ENCODE results near the gene PHF13.

DNA sequence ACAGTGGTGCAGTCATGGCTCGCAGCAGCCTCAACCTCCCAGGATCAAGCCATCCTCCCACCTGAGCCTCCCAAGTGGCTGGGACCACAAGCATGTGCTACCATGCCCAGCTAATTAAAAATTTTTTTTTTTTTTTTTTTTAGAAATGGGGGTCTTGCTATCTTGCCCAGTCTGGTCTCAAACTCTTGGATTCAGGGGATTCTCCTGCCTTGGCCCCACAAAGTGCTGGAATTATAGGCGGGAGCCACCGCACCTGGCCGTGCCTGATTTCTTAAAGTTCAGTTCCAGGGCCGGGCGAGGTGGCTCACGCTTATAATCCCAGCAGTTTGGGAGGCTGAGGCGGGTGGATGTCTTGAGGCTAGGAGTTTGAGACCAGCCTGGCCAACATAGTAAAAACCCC, 17.5 kb downstream of the PHF13 start:
- TF ChIP-seq, protein P1, sequence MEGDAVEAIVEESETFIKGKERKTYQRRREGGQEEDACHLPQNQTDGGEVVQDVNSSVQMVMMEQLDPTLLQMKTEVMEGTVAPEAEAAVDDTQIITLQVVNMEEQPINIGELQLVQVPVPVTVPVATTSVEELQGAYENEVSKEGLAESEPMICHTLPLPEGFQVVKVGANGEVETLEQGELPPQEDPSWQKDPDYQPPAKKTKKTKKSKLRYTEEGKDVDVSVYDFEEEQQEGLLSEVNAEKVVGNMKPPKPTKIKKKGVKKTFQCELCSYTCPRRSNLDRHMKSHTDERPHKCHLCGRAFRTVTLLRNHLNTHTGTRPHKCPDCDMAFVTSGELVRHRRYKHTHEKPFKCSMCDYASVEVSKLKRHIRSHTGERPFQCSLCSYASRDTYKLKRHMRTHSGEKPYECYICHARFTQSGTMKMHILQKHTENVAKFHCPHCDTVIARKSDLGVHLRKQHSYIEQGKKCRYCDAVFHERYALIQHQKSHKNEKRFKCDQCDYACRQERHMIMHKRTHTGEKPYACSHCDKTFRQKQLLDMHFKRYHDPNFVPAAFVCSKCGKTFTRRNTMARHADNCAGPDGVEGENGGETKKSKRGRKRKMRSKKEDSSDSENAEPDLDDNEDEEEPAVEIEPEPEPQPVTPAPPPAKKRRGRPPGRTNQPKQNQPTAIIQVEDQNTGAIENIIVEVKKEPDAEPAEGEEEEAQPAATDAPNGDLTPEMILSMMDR (IDR thresholded peaks at IDR 0.05) = no peak
- no peak for TF ChIP-seq ESRRA (IDR thresholded peaks at IDR 0.05; ENCODE audit: borderline replicate concordance, low read length)
- no peak for TF ChIP-seq POLR2A (IDR thresholded peaks at IDR 0.05; ENCODE audit: low read length)
- TF ChIP-seq RNF2 (IDR thresholded peaks at IDR 0.05; ENCODE audit: borderline replicate concordance, low read depth) = no peak
- TF ChIP-seq, protein P2, sequence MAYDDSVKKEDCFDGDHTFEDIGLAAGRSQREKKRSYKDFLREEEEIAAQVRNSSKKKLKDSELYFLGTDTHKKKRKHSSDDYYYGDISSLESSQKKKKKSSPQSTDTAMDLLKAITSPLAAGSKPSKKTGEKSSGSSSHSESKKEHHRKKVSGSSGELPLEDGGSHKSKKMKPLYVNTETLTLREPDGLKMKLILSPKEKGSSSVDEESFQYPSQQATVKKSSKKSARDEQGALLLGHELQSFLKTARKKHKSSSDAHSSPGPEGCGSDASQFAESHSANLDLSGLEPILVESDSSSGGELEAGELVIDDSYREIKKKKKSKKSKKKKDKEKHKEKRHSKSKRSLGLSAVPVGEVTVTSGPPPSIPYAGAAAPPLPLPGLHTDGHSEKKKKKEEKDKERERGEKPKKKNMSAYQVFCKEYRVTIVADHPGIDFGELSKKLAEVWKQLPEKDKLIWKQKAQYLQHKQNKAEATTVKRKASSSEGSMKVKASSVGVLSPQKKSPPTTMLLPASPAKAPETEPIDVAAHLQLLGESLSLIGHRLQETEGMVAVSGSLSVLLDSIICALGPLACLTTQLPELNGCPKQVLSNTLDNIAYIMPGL (CRISPR knock-in tag; IDR thresholded peaks at IDR 0.05; ENCODE audit: borderline replicate concordance) = no peak
- TF ChIP-seq BHLHE40 (IDR thresholded peaks at IDR 0.05; ENCODE audit: low read depth, low read length) = no peak
- TF ChIP-seq, protein P3, sequence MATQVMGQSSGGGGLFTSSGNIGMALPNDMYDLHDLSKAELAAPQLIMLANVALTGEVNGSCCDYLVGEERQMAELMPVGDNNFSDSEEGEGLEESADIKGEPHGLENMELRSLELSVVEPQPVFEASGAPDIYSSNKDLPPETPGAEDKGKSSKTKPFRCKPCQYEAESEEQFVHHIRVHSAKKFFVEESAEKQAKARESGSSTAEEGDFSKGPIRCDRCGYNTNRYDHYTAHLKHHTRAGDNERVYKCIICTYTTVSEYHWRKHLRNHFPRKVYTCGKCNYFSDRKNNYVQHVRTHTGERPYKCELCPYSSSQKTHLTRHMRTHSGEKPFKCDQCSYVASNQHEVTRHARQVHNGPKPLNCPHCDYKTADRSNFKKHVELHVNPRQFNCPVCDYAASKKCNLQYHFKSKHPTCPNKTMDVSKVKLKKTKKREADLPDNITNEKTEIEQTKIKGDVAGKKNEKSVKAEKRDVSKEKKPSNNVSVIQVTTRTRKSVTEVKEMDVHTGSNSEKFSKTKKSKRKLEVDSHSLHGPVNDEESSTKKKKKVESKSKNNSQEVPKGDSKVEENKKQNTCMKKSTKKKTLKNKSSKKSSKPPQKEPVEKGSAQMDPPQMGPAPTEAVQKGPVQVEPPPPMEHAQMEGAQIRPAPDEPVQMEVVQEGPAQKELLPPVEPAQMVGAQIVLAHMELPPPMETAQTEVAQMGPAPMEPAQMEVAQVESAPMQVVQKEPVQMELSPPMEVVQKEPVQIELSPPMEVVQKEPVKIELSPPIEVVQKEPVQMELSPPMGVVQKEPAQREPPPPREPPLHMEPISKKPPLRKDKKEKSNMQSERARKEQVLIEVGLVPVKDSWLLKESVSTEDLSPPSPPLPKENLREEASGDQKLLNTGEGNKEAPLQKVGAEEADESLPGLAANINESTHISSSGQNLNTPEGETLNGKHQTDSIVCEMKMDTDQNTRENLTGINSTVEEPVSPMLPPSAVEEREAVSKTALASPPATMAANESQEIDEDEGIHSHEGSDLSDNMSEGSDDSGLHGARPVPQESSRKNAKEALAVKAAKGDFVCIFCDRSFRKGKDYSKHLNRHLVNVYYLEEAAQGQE (IDR thresholded peaks at IDR 0.05) = no peak
- TF ChIP-seq, protein P4, sequence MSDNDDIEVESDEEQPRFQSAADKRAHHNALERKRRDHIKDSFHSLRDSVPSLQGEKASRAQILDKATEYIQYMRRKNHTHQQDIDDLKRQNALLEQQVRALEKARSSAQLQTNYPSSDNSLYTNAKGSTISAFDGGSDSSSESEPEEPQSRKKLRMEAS (IDR thresholded peaks at IDR 0.05) = no peak

All from A549 (cell line).